ENCODE measurements around the gene CYB5R3.

GRCh38 chr22:42691440-42691839 is 42.2 kb upstream of the CYB5R3 start:
- TF ChIP-seq CTCF (conservative IDR thresholded peaks at IDR 0.05; ENCODE audit: low read depth, low read length): no peak
- TF ChIP-seq EZH2 (IDR thresholded peaks at IDR 0.05; ENCODE audit: borderline replicate concordance, low read depth, low read length, poor library complexity, severe bottlenecking): no peak
